A549 (cell line): ENCODE data around the gene FOCAD. TPM values are rescaled to one million over a fixed set of nuclear protein-coding genes. Genes with fewer than 3 reads are reported as not detected.

Experiments used
- ATAC-seq, 2 experiments: fragments of 200-7000 bp in 1 of 2; fragments of >200 bp in 1 of 2; cut with Nextera tagmentation in 1 of 2; cut with Tn5 transposase in 1 of 2; 3 replicates each; pipeline versions ENCODE4 v1.8.0 to v1.9.1; 2018 to 2020; ENCODE audit warnings: mild to moderate bottlenecking in 1 of 2, moderate library complexity in 1 of 2
- CTCF ChIA-PET: fragments of 300-600 bp; sonication (Branson Sonifier 250); formaldehyde crosslinking; extraction: SDS; loops from one replicate; lab custom pipeline; 2021; ENCODE audit warnings: antibody characterized with exemption, inconsistent platforms; lab: Yijun Ruan, JAX
- POLR2A ChIA-PET: fragments of 350-600 bp; formaldehyde crosslinking; extraction: SDS; loops from one replicate; lab custom pipeline; 2021; ENCODE audit warnings: antibody characterized with exemption, inconsistent platforms; lab: Yijun Ruan, JAX
- DNase-seq, 2 experiments: peaks; one replicate each; pipeline versions ENCODE4 v3.0.0 to v3.0.0-alpha.2; 2011 to 2016; ENCODE audit warnings: low read depth in 1 of 2, low spot score in 1 of 2
- FAIRE-seq: peaks from 2 replicates; lab custom pipeline; 2011; peaks lifted over from hg19 to GRCh38; lab: Jason Lieb, UNC
- H3K27ac ChIP-seq, 2 experiments: fragments of >200 bp; sonication (Bioruptor Twin); formaldehyde crosslinking; 3 replicates each; pipeline ENCODE4 v1.5.1; 2016 to 2017
- H3K4me1 ChIP-seq: fragments of >200 bp; sonication (Bioruptor Twin); formaldehyde crosslinking; 3 replicates; pipeline ENCODE4 v1.6.1; 2016
- H3K4me2 ChIP-seq: fragments of >200 bp; sonication (Bioruptor Twin); formaldehyde crosslinking; 3 replicates; pipeline ENCODE4 v1.6.1; 2016
- H3K4me3 ChIP-seq: fragments of >200 bp; sonication (Bioruptor Twin); formaldehyde crosslinking; 3 replicates; pipeline ENCODE4 v1.5.1; 2016
- H3K9me3 ChIP-seq: fragments of >200 bp; sonication (Bioruptor Twin); formaldehyde crosslinking; 3 replicates; pipeline ENCODE4 v1.6.1; 2016
- BCL3 ChIP-seq: fragments of >200 bp; sonication (Bioruptor Twin); formaldehyde crosslinking; IDR thresholded peaks from 3 replicates; pipeline ENCODE4 v1.6.1; 2016
- BHLHE40 ChIP-seq: IDR thresholded peaks from 2 replicates; pipeline ENCODE4 v1.6.1; 2012; ENCODE audit warnings: low read depth, low read length, inconsistent platforms
- CHD4 ChIP-seq: fragments of 200-600 bp; sonication (generic); IDR thresholded peaks from 2 replicates; pipeline ENCODE4 v1.6.1; 2016; ENCODE audit warnings: antibody characterized with exemption, mild to moderate bottlenecking, borderline replicate concordance
- EHF ChIP-seq: fragments of 250-450 bp; sonication (Bioruptor Pico); IDR thresholded peaks from 2 replicates; pipeline ENCODE4 v1.5.0; 2020; ENCODE audit warnings: mild to moderate bottlenecking
- EHMT2 ChIP-seq: fragments of 200-600 bp; sonication (generic); IDR thresholded peaks from 2 replicates; pipeline ENCODE4 v1.6.1; 2016; ENCODE audit warnings: antibody characterized with exemption, low read depth, mild to moderate bottlenecking, moderate library complexity
- ELK1 ChIP-seq: fragments of 150-350 bp; IDR thresholded peaks from 2 replicates; pipeline ENCODE4 v1.6.1; 2014; ENCODE audit warnings: low read depth, mild to moderate bottlenecking, low read length
- FOSB ChIP-seq: fragments of 250-450 bp; sonication (Bioruptor Pico); IDR thresholded peaks from 2 replicates; pipeline ENCODE4 v1.5.0; 2020; ENCODE audit warnings: mild to moderate bottlenecking, moderate library complexity
- FOXS1 ChIP-seq: fragments of 250-450 bp; sonication (Bioruptor Pico); IDR thresholded peaks from 2 replicates; pipeline ENCODE4 v1.5.0; 2020; ENCODE audit warnings: mild to moderate bottlenecking, moderate library complexity
- HDAC2 ChIP-seq: fragments of 200-600 bp; sonication (generic); IDR thresholded peaks from 2 replicates; pipeline ENCODE4 v1.6.1; 2016
- JUN ChIP-seq, 2 experiments: fragments of >200 bp; sonication (Bioruptor Twin); formaldehyde crosslinking; IDR thresholded peaks; 2 replicates in 1 of 2; 3 replicates in 1 of 2; pipeline ENCODE4 v1.6.1; 2016 to 2017
- KDM5A ChIP-seq: fragments of 200-600 bp; sonication (generic); IDR thresholded peaks from 2 replicates; pipeline ENCODE4 v1.6.1; 2016; ENCODE audit warnings: antibody characterized with exemption, mild to moderate bottlenecking
- MAZ ChIP-seq: fragments of 150-350 bp; IDR thresholded peaks from 2 replicates; pipeline ENCODE4 v1.6.1; 2014; ENCODE audit warnings: antibody characterized with exemption, low read depth, low read length, borderline replicate concordance
- MYC ChIP-seq: IDR thresholded peaks from 2 replicates; pipeline ENCODE4 v1.6.1; 2012; ENCODE audit warnings: mild to moderate bottlenecking, inconsistent platforms, low read length, improper control_type of control experiment, borderline replicate concordance
- NFE2L2 ChIP-seq: fragments of 150-350 bp; conservative IDR thresholded peaks from 2 replicates; pipeline ENCODE4 v1.6.1; 2014; ENCODE audit warnings: low read length
- NR3C1 ChIP-seq: fragments of >200 bp; sonication (Bioruptor Twin); formaldehyde crosslinking; IDR thresholded peaks from 3 replicates; pipeline ENCODE4 v1.6.1; 2017
- POLR2A ChIP-seq: IDR thresholded peaks from 2 replicates; pipeline ENCODE4 v1.6.1; 2012; ENCODE audit warnings: mild to moderate bottlenecking, low read length
- POLR2AphosphoS2 ChIP-seq: conservative IDR thresholded peaks from 2 replicates; pipeline ENCODE4 v1.6.1; 2012; ENCODE audit warnings: low read length, improper control_type of control experiment, inconsistent platforms
- RFX5 ChIP-seq: fragments of 450-650 bp; IDR thresholded peaks from 2 replicates; pipeline ENCODE4 v1.7.1; 2014; ENCODE audit warnings: antibody characterized with exemption, mild to moderate bottlenecking, moderate library complexity
- SMC3 ChIP-seq: fragments of >200 bp; sonication (Bioruptor Twin); formaldehyde crosslinking; IDR thresholded peaks from 3 replicates; pipeline ENCODE4 v1.6.1; 2018; ENCODE audit warnings: inconsistent platforms
- SREBF2 ChIP-seq: fragments of 450-650 bp; IDR thresholded peaks from 2 replicates; pipeline ENCODE4 v1.6.1; 2014; ENCODE audit warnings: mild to moderate bottlenecking, moderate library complexity
- TP53 ChIP-seq: fragments of 250-450 bp; sonication (Bioruptor Pico); IDR thresholded peaks from 2 replicates; pipeline ENCODE4 v1.5.0; 2021; ENCODE audit warnings: mild to moderate bottlenecking, moderate library complexity
- WGBS: methylation state at CpG from one replicate; pipeline ENCODE4 v1.1.6; 2017; ENCODE audit errors: missing lambda C conversion rate; 5-methylcytosine and 5-hydroxymethylcytosine counted together
- polyA plus RNA-seq, 4 experiments: library from polyadenylated mRNA; depleted of rRNA in 3 of 4; stranded (reverse); fragments of >200 nt; fragmentation: RNase III in 1 of 4; extraction: RNeasy Plus Mini Kit Qiagen cat#74134 plus additional on column Dnase treatment in 1 of 4; gene quantifications; 2 replicates in 3 of 4; 3 replicates in 1 of 4; pipeline ENCODE4 v1.2.3, GENCODE V29; 2011 to 2017
- TF ChIP-seq, protein P1 (sequence below): fragments of 200-600 bp; sonication (generic); IDR thresholded peaks from 2 replicates; pipeline ENCODE4 v1.6.1; 2016; ENCODE audit warnings: antibody characterized with exemption, mild to moderate bottlenecking, moderate library complexity
- TF ChIP-seq, protein P2 (sequence below): IDR thresholded peaks from 2 replicates; pipeline ENCODE4 v1.6.1; 2012

FOCAD gene
- polyA plus RNA-seq, 2 of the 4 experiments (the other 2 are of a cell fraction): 22.0 to 53.8 TPM

GRCh38 chr9:20978249-20978648, 294.2 kb downstream of the FOCAD start:
- no peak overlapping the region for H3K4me3 ChIP-seq
- DNase-seq: no peak
- ChIA-PET CTCF (no interaction called here), POLR2A (no interaction called here)
- no peak overlapping the region for H3K27ac ChIP-seq
- peaks cover 12% of the 10 kb centered on the region for H3K4me1 ChIP-seq
- TF ChIP-seq NR3C1 (no peak), RFX5 (no peak), JUN (IDR thresholded peaks at IDR 0.05) (no peak), CHD4 (no peak), TP53 (CRISPR knock-in tag) (no peak), MAZ (no peak), EHF (CRISPR knock-in tag) (no peak), NFE2L2 (no peak), MYC (no peak), FOXS1 (CRISPR knock-in tag) (no peak), EHMT2 (no peak), BHLHE40 (no peak), SMC3 (no peak), KDM5A (no peak), POLR2A (no peak), BCL3 (no peak)
- TF ChIP-seq, protein P1, sequence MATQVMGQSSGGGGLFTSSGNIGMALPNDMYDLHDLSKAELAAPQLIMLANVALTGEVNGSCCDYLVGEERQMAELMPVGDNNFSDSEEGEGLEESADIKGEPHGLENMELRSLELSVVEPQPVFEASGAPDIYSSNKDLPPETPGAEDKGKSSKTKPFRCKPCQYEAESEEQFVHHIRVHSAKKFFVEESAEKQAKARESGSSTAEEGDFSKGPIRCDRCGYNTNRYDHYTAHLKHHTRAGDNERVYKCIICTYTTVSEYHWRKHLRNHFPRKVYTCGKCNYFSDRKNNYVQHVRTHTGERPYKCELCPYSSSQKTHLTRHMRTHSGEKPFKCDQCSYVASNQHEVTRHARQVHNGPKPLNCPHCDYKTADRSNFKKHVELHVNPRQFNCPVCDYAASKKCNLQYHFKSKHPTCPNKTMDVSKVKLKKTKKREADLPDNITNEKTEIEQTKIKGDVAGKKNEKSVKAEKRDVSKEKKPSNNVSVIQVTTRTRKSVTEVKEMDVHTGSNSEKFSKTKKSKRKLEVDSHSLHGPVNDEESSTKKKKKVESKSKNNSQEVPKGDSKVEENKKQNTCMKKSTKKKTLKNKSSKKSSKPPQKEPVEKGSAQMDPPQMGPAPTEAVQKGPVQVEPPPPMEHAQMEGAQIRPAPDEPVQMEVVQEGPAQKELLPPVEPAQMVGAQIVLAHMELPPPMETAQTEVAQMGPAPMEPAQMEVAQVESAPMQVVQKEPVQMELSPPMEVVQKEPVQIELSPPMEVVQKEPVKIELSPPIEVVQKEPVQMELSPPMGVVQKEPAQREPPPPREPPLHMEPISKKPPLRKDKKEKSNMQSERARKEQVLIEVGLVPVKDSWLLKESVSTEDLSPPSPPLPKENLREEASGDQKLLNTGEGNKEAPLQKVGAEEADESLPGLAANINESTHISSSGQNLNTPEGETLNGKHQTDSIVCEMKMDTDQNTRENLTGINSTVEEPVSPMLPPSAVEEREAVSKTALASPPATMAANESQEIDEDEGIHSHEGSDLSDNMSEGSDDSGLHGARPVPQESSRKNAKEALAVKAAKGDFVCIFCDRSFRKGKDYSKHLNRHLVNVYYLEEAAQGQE: no peak
- TF ChIP-seq, protein P2, sequence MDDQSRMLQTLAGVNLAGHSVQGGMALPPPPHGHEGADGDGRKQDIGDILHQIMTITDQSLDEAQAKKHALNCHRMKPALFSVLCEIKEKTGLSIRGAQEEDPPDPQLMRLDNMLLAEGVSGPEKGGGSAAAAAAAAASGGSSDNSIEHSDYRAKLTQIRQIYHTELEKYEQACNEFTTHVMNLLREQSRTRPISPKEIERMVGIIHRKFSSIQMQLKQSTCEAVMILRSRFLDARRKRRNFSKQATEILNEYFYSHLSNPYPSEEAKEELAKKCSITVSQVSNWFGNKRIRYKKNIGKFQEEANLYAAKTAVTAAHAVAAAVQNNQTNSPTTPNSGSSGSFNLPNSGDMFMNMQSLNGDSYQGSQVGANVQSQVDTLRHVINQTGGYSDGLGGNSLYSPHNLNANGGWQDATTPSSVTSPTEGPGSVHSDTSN: no peak
- no peaks in the 10 kb centered on the region for H3K9me3 ChIP-seq
- no peak for FAIRE-seq
- no peak for ATAC-seq
- WGBS: 71% methylated on average over 2 of the region's 2 CpGs
- H3K4me2 ChIP-seq: no peak overlapping the region

DNA sequence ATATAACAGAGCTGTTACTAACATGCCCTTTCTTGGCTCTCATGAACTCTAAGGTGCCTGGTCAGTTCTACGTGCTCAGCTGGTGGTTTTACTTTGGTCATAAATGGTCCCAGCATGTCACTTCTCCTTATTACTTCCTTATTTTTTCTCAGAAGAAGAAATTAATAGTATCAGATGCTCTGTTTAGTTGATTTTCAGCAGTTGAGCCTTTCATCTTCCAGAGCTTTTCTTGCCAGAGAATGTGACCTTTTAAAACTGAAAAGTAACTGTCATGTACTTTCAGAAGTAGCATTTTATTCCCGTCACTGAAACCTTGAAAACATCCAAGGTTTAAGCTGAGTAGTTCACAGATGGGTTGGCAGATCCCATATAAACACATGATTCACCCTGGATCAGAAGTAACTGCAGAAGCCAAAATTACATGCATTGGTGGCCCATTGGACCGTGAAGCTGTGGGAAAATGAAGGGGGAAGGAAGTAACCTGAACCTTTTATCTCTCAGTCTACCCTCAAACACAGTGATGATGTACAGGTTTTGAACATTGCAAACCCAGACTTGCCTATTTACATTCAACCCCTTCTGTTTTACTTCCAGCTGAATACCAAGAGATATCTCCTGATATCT, 296.9 kb downstream of the FOCAD start:
- POLR2A ChIA-PET: interaction anchor here (0.5 kb wide), 1 partner anchor 159 kb away, joined by 4 read pairs; no protein-coding TSS in a partner anchor
- Histone ChIP-seq H3K4me3 (no peak overlapping the region), H3K27ac (peak overlapping the region in 1 of 2 experiments; percentile 49; a peak in 2 of 6 replicates), H3K4me2 (peak overlapping the region; percentile 41), H3K4me1 (peaks cover 12% of the 10 kb centered on the region), H3K9me3 (no peaks in the 10 kb centered on the region)
- WGBS: 69% methylated on average over 3 of the region's 3 CpGs
- DNase-seq (no peak), ATAC-seq (peak in 1 of 2 experiments; percentile 38; a peak in 3 of 6 replicates), FAIRE-seq (no peak)
- CTCF ChIA-PET: interaction anchor here (1.4 to 1.5 kb wide), 2 partner anchors 13 to 131 kb away, joined by 3 read pairs; no protein-coding TSS in a partner anchor
- TF ChIP-seq, protein P2: no peak
- TF ChIP-seq MAZ (no peak), HDAC2 (no peak), FOSB (CRISPR knock-in tag) (no peak), SREBF2 (no peak), FOXS1 (CRISPR knock-in tag) (no peak), ELK1 (no peak), POLR2AphosphoS2 (no peak), MYC (no peak), NR3C1 (no peak)
